Endothelial cell of umbilical vein (primary cell): ENCODE results near the gene PIP5K1C. TPM values are rescaled to one million over a fixed set of nuclear protein-coding genes. Genes with fewer than 3 reads are reported as not detected.
A peak's percentile ranks its signal among the peaks of the same experiment; 100 is the strongest.

Experiments used
- BruUV-seq: library from RNA; stranded (reverse); fragments of 400-500 nt; replicated peaks from 2 replicates; lab custom pipeline; 2021; lab: Mats Ljungman, UMichigan
- CTCF ChIA-PET: fragments of 300-600, 350-600 bp; sonication (Branson Sonifier 250); formaldehyde crosslinking; loops from one replicate; lab custom pipeline; 2021; ENCODE audit warnings: antibody characterized with exemption, inconsistent platforms; lab: Charles Lee
- POLR2A ChIA-PET: fragments of 300-600, 350-600 bp; sonication (Branson Sonifier 250); formaldehyde crosslinking; loops from one replicate; lab custom pipeline; 2021; ENCODE audit warnings: antibody characterized with exemption, inconsistent platforms; lab: Charles Lee
- DNase-seq: peaks from one replicate; pipeline ENCODE4 v3.0.0-alpha.2; 2011; ENCODE audit warnings: low read depth, low spot score
- FAIRE-seq: peaks from 2 replicates; lab custom pipeline; 2011; peaks lifted over from hg19 to GRCh38; lab: Jason Lieb, UNC
- H2AFZ ChIP-seq: 2 replicates; pipeline ENCODE4 v1.6.0; 2012; ENCODE audit warnings: low read depth, low read length, control low read depth, inconsistent platforms
- H3K27ac ChIP-seq: 2 replicates; pipeline ENCODE4 v1.5.1; 2011; ENCODE audit warnings: low read depth, mild to moderate bottlenecking, control low read depth, low read length, moderate library complexity; ENCODE audit not compliant: insufficient read depth
- H3K27me3 ChIP-seq, 2 experiments: 2 replicates each; pipeline versions ENCODE4 v1.6.0 to v1.6.1; 2011; ENCODE audit warnings: low read length in 2 of 2, mixed read lengths in 1 of 2; ENCODE audit not compliant: control insufficient read depth in 2 of 2, insufficient read depth in 2 of 2
- H3K36me3 ChIP-seq, 2 experiments: 2 replicates in 1 of 2; 3 replicates in 1 of 2; pipeline ENCODE4 v1.5.1; 2011; ENCODE audit warnings: low read length in 2 of 2, mild to moderate bottlenecking in 1 of 2, moderate library complexity in 1 of 2; ENCODE audit not compliant: control insufficient read depth in 2 of 2, insufficient read depth in 2 of 2; ENCODE audit errors: extremely low read depth in 1 of 2
- H3K4me1 ChIP-seq: 3 replicates; pipeline ENCODE4 v1.5.1; 2011; ENCODE audit warnings: mild to moderate bottlenecking, low read length; ENCODE audit not compliant: control insufficient read depth, insufficient read depth; ENCODE audit errors: extremely low read depth
- H3K4me2 ChIP-seq: 2 replicates; pipeline ENCODE4 v1.6.1; 2011; ENCODE audit warnings: low read length, control low read depth, mixed read lengths; ENCODE audit not compliant: insufficient read depth
- H3K4me3 ChIP-seq, 3 experiments: fragments of 200-600 bp in 1 of 3; sonication (generic), shearing (Covaris generic) in 1 of 3; replicated peaks in 1 of 3; 2 replicates each; pipeline ENCODE4 v1.5.1; 2011 to 2016; ENCODE audit warnings: control low read depth in 3 of 3, low read length in 3 of 3, mild to moderate bottlenecking in 2 of 3, inconsistent platforms in 1 of 3, low read depth in 1 of 3, moderate library complexity in 1 of 3; ENCODE audit not compliant: insufficient read depth in 1 of 3
- H3K79me2 ChIP-seq: 2 replicates; pipeline ENCODE4 v1.6.0; 2012; ENCODE audit warnings: low read length, inconsistent platforms; ENCODE audit not compliant: control insufficient read depth, insufficient read depth
- H3K9ac ChIP-seq: replicated peaks from 2 replicates; pipeline ENCODE3; 2011; ENCODE audit warnings: low read length, control low read depth; ENCODE audit not compliant: insufficient read depth; ENCODE audit errors: extremely low read depth
- H3K9me1 ChIP-seq: replicated peaks from 3 replicates; pipeline ENCODE4 v1.6.0; 2011; ENCODE audit warnings: mild to moderate bottlenecking, low read length; ENCODE audit not compliant: control insufficient read depth, insufficient read depth; ENCODE audit errors: extremely low read depth
- H3K9me3 ChIP-seq: replicated peaks from 2 replicates; pipeline ENCODE4 v1.5.1; 2012; ENCODE audit warnings: low read length, inconsistent platforms; ENCODE audit not compliant: control insufficient read depth, insufficient read depth
- H4K20me1 ChIP-seq: replicated peaks from 2 replicates; pipeline ENCODE3; 2011; ENCODE audit warnings: mild to moderate bottlenecking, low read length; ENCODE audit not compliant: control insufficient read depth, insufficient read depth; ENCODE audit errors: extremely low read depth
- CTCF ChIP-seq, 2 donors: IDR thresholded peaks; 1 replicate in 1 of 2; 2 replicates in 1 of 2; pipeline ENCODE4 v1.5.1; 2011; ENCODE audit warnings: low read length in 2 of 2, mild to moderate bottlenecking in 2 of 2, moderate library complexity in 2 of 2, control low read depth in 1 of 2, inconsistent platforms in 1 of 2, low read depth in 1 of 2; ENCODE audit not compliant: insufficient read depth in 1 of 2; ENCODE audit errors: extremely low read depth in 1 of 2
- EZH2 ChIP-seq: IDR thresholded peaks from 2 replicates; pipeline ENCODE4 v1.6.1; 2012; ENCODE audit warnings: borderline replicate concordance, low read depth, mild to moderate bottlenecking, moderate library complexity, low read length, inconsistent platforms; ENCODE audit not compliant: severe bottlenecking
- FOS ChIP-seq: IDR thresholded peaks from 2 replicates; pipeline ENCODE4 v1.6.1; 2011; ENCODE audit warnings: mild to moderate bottlenecking, low read length, moderate library complexity, borderline replicate concordance; ENCODE audit not compliant: insufficient read depth
- GATA2 ChIP-seq: IDR thresholded peaks from 2 replicates; pipeline ENCODE4 v1.7.0; 2011; ENCODE audit warnings: low read depth, mild to moderate bottlenecking, moderate library complexity, mixed read lengths, low read length; ENCODE audit not compliant: insufficient read length, insufficient read depth
- JUN ChIP-seq: IDR thresholded peaks from 2 replicates; pipeline ENCODE4 v1.6.1; 2011; ENCODE audit warnings: borderline replicate concordance, low read depth; ENCODE audit not compliant: insufficient read length, insufficient read depth
- MAX ChIP-seq: IDR thresholded peaks from 2 replicates; pipeline ENCODE4 v1.6.1; 2011; ENCODE audit not compliant: insufficient read depth, insufficient read length
- MYC ChIP-seq: IDR thresholded peaks from one replicate; pipeline ENCODE4 v1.6.1; 2011; ENCODE audit warnings: mild to moderate bottlenecking, low read depth, low read length
- POLR2A ChIP-seq: IDR thresholded peaks from 2 replicates; pipeline ENCODE4 v1.6.1; 2012; ENCODE audit warnings: low read depth, mild to moderate bottlenecking, control low read depth, low read length
- POLR2AphosphoS5 ChIP-seq: IDR thresholded peaks from 2 replicates; pipeline ENCODE4 v1.6.1; 2012; ENCODE audit warnings: low read depth, mild to moderate bottlenecking, control low read depth, low read length, moderate library complexity; ENCODE audit not compliant: insufficient read depth
- dilution Hi-C: fragments of 300-500 bp; cut with MboI; formaldehyde crosslinking; loops from one replicate; pipeline ENCODE4 v1.15.0; 2019; ENCODE audit warnings: low sequenced_read_pairs; ENCODE audit not compliant: extremely low pct_ligation_motif_present
- intact Hi-C: fragments of 100-400 bp; cut with micrococcal nuclease; formaldehyde crosslinking; loops from one replicate; pipeline ENCODE4 v1.10.0; 2022
- polyA plus RNA-seq, 4 experiments: library from polyadenylated mRNA; depleted of rRNA in 3 of 4; stranded (reverse) in 3 of 4; unstranded in 1 of 4; fragments of >200 nt; gene quantifications; 2 replicates each; pipeline versions ENCODE4 v1.2.1 to v1.2.3, GENCODE V29; 2011 to 2012; ENCODE audit warnings: missing spikeins in 1 of 4
- total RNA-seq: library from RNA; stranded (reverse); gene quantifications from 2 replicates; pipeline ENCODE4 v1.2.3, GENCODE V29; 2021

The PIP5K1C gene
- total and polyA plus RNA-seq, 2 donors (not counting 3 experiments of a cell fraction or from before 2014, with no cell fraction given), result 31.6 to 79.5 TPM

- Histone ChIP-seq H3K9me1 (no peaks in the 10 kb centered on the region), H3K36me3 (no peaks in the 10 kb centered on the region), H4K20me1 (no peaks in the 10 kb centered on the region), H3K79me2 (no peaks in the 10 kb centered on the region), H3K9me3 (no peaks in the 10 kb centered on the region), H3K4me2 (no peak overlapping the region), H3K4me3 (no peak overlapping the region), H3K4me1 (no peaks in the 10 kb centered on the region), H3K27me3 (peaks cover 20 to 27% of the 10 kb centered on the region in 2 experiments), H2AFZ (no peak overlapping the region), H3K9ac (no peak overlapping the region), H3K27ac (no peak overlapping the region)
- intact Hi-C loops (no loop called here), dilution Hi-C loops (no loop called here)
- no peak for DNase-seq
- FAIRE-seq, result peak; percentile 40
- TF ChIP-seq GATA2, result no peak
- TF ChIP-seq POLR2A, result no peak
- no peak for TF ChIP-seq MAX
- no peak for TF ChIP-seq JUN
- TF ChIP-seq FOS, result no peak
- TF ChIP-seq EZH2, result no peak
- TF ChIP-seq CTCF (IDR thresholded peaks at IDR 0.05; ENCODE audit: extremely low read depth in 1 of 2, insufficient read depth in 1 of 2, low read depth in 1 of 2, low read length in 2 of 2), result no peak
- no peak for TF ChIP-seq POLR2AphosphoS5
- no peak for TF ChIP-seq MYC
- ChIA-PET CTCF (no interaction called here), POLR2A (no interaction called here)
- BruUV-seq, result no TSS peak
Observed at GRCh38 chr19:3720349-3720917, 20.2 kb upstream of the PIP5K1C start.
